OCI-LY1 (cell line): ENCODE data around the gene PTPRG.

Source experiments
- H2AFZ ChIP-seq: fragments of 200-600 bp; sonication (generic), shearing (Covaris generic); 2 replicates; pipeline ENCODE4 v1.6.0; 2014; ENCODE audit warnings: antibody characterized with exemption, mild to moderate bottlenecking, low read length
- H3F3A ChIP-seq: fragments of 200-600 bp; sonication (generic), shearing (Covaris generic); 2 replicates; pipeline ENCODE4 v1.6.0; 2014; ENCODE audit warnings: mild to moderate bottlenecking, antibody characterized with exemption, low read length, moderate library complexity; ENCODE audit not compliant: insufficient read depth
- H3K27ac ChIP-seq: fragments of 200-600 bp; sonication (generic); 2 replicates; pipeline ENCODE4 v1.5.1; 2014; ENCODE audit warnings: low read length, mixed run types, mild to moderate bottlenecking, low read depth; ENCODE audit not compliant: poor library complexity, severe bottlenecking
- H3K27me3 ChIP-seq: fragments of 200-600 bp; sonication (generic); 2 replicates; pipeline ENCODE4 v1.6.0; 2014; ENCODE audit warnings: antibody characterized with exemption, mild to moderate bottlenecking, low read length, moderate library complexity; ENCODE audit not compliant: insufficient read depth
- H3K36me3 ChIP-seq: fragments of 200-600 bp; sonication (generic); 2 replicates; pipeline ENCODE4 v1.6.1; 2014; ENCODE audit warnings: mild to moderate bottlenecking, antibody characterized with exemption, low read length, moderate library complexity, mixed read lengths; ENCODE audit not compliant: insufficient read depth
- H3K4me1 ChIP-seq: fragments of 200-600 bp; sonication (generic); 2 replicates; pipeline ENCODE4 v1.5.1; 2014; ENCODE audit warnings: mild to moderate bottlenecking, low read length, moderate library complexity; ENCODE audit not compliant: insufficient read depth, severe bottlenecking
- H3K4me2 ChIP-seq: fragments of 200-600 bp; sonication (generic), shearing (Covaris generic); 2 replicates; pipeline ENCODE4 v1.6.1; 2014; ENCODE audit warnings: low read length
- H3K4me3 ChIP-seq: fragments of 200-600 bp; sonication (generic); 2 replicates; pipeline ENCODE4 v1.5.1; 2014; ENCODE audit warnings: low read length, low read depth, mild to moderate bottlenecking, mixed read lengths; ENCODE audit not compliant: poor library complexity, severe bottlenecking
- H3K79me2 ChIP-seq: fragments of 200-600 bp; shearing (Covaris generic); 2 replicates; pipeline ENCODE4 v1.6.1; 2016; ENCODE audit warnings: mixed run types, low read length, mixed read lengths; ENCODE audit not compliant: insufficient read depth
- H3K9ac ChIP-seq: fragments of 200-600 bp; sonication (generic), shearing (Covaris generic); 2 replicates; pipeline ENCODE4 v1.6.1; 2014; ENCODE audit warnings: mild to moderate bottlenecking, low read length, mixed read lengths
- H3K9me2 ChIP-seq: fragments of 200-600 bp; sonication (generic), shearing (Covaris generic); 2 replicates; pipeline ENCODE4 v1.6.1; 2014; ENCODE audit warnings: low read depth, mild to moderate bottlenecking, low read length, mixed read lengths
- H3K9me3 ChIP-seq: fragments of 200-600 bp; shearing (Covaris generic); 2 replicates; pipeline ENCODE4 v1.6.1; 2014; ENCODE audit warnings: low read length, mixed read lengths
- H4K20me1 ChIP-seq: fragments of 200-600 bp; sonication (generic), shearing (Covaris generic); 2 replicates; pipeline ENCODE4 v1.6.0; 2016; ENCODE audit warnings: mild to moderate bottlenecking, low read length; ENCODE audit not compliant: insufficient read depth
- CTCF ChIP-seq: fragments of 200-600 bp; sonication (generic), shearing (Covaris generic); IDR thresholded peaks from 2 replicates; pipeline ENCODE4 v1.5.1; 2017; ENCODE audit warnings: mild to moderate bottlenecking, antibody characterized with exemption, low read length, moderate library complexity, mixed read lengths
- EZH2 ChIP-seq: fragments of 200-600 bp; sonication (generic), shearing (Covaris generic); IDR thresholded peaks from 2 replicates; pipeline ENCODE4 v1.8.0; 2017; ENCODE audit warnings: borderline replicate concordance, mixed run types, mild to moderate bottlenecking, antibody characterized with exemption, low read length, moderate library complexity, mixed read lengths

The PTPRG gene

GRCh38 chr3:62318365-62318751 is 757.0 kb downstream of the PTPRG start:
- Histone ChIP-seq H3K36me3 (no peaks in the 10 kb centered on the region), H4K20me1 (no peaks in the 10 kb centered on the region), H3K4me2 (no peak overlapping the region), H3K4me3 (no peak overlapping the region), H3K9me3 (no peaks in the 10 kb centered on the region), H3K27ac (no peak overlapping the region), H3F3A (no peaks in the 10 kb centered on the region), H3K27me3 (no peaks in the 10 kb centered on the region), H3K9ac (no peak overlapping the region), H3K4me1 (no peaks in the 10 kb centered on the region), H2AFZ (no peak overlapping the region), H3K9me2 (no peaks in the 10 kb centered on the region), H3K79me2 (no peaks in the 10 kb centered on the region)
- TF ChIP-seq EZH2 (no peak), CTCF (no peak)

- Histone ChIP-seq H3K27ac (no peak overlapping the region), H3K9me3 (no peaks in the 10 kb centered on the region), H3F3A (no peaks in the 10 kb centered on the region), H3K9ac (no peak overlapping the region), H3K27me3 (no peaks in the 10 kb centered on the region), H4K20me1 (no peaks in the 10 kb centered on the region), H3K79me2 (no peaks in the 10 kb centered on the region), H3K4me1 (no peaks in the 10 kb centered on the region), H3K4me2 (no peak overlapping the region), H3K9me2 (no peaks in the 10 kb centered on the region), H3K36me3 (no peaks in the 10 kb centered on the region), H3K4me3 (no peak overlapping the region), H2AFZ (no peak overlapping the region)
- TF ChIP-seq EZH2 (no peak), CTCF (no peak)
Observed at GRCh38 chr3:62318752-62319569, 757.6 kb downstream of the PTPRG start.

- TF ChIP-seq EZH2 (no peak), CTCF (no peak)
- no peaks in the 10 kb centered on the region for H3K27me3 ChIP-seq
- H3K4me1 ChIP-seq = no peaks in the 10 kb centered on the region
- no peak overlapping the region for H3K4me2 ChIP-seq
- H3K79me2 ChIP-seq = no peaks in the 10 kb centered on the region
- no peaks in the 10 kb centered on the region for H4K20me1 ChIP-seq
- no peaks in the 10 kb centered on the region for H3K9me3 ChIP-seq
- H3K36me3 ChIP-seq = no peaks in the 10 kb centered on the region
- no peaks in the 10 kb centered on the region for H3F3A ChIP-seq
- H3K4me3 ChIP-seq = no peak overlapping the region
- no peak overlapping the region for H2AFZ ChIP-seq
- H3K27ac ChIP-seq = no peak overlapping the region
- no peak overlapping the region for H3K9ac ChIP-seq
- no peaks in the 10 kb centered on the region for H3K9me2 ChIP-seq
Observed at GRCh38 chr3:62319570-62320243, 758.3 kb downstream of the PTPRG start.
